Measurements from ENCODE around the gene GTF3C1. TPM values are rescaled to one million over a fixed set of nuclear protein-coding genes. Genes with fewer than 3 reads are reported as not detected.

Gene GTF3C1
- total RNA-seq, 1 donor from 2014 or later, result 125 TPM

DNA sequence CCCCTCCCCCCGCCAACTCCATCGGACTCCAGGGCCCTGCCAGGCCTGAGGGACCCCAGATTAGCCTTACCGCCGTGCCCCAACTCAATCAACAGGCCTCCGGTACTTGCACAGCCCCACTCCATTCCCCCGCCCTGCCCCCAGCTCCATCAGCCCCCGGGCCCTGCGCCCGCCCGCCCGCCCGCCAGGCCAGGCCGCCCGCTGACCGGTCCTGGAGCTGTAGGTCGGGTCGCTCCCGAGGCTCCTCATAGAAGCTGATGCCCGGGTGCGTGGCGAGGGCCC is 308 bp downstream of the GTF3C1 start:
- TF ChIP-seq, protein P1, sequence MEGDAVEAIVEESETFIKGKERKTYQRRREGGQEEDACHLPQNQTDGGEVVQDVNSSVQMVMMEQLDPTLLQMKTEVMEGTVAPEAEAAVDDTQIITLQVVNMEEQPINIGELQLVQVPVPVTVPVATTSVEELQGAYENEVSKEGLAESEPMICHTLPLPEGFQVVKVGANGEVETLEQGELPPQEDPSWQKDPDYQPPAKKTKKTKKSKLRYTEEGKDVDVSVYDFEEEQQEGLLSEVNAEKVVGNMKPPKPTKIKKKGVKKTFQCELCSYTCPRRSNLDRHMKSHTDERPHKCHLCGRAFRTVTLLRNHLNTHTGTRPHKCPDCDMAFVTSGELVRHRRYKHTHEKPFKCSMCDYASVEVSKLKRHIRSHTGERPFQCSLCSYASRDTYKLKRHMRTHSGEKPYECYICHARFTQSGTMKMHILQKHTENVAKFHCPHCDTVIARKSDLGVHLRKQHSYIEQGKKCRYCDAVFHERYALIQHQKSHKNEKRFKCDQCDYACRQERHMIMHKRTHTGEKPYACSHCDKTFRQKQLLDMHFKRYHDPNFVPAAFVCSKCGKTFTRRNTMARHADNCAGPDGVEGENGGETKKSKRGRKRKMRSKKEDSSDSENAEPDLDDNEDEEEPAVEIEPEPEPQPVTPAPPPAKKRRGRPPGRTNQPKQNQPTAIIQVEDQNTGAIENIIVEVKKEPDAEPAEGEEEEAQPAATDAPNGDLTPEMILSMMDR (conservative IDR thresholded peaks at IDR 0.05), result no peak
- H3K4me1 Mint-ChIP-seq, result peaks cover 33% of the 10 kb centered on the region
- peak overlapping the region; percentile 92 for H3K27ac Mint-ChIP-seq (ENCODE audit: unreplicated experiment)
- peaks cover 5% of the 10 kb centered on the region for H3K36me3 Mint-ChIP-seq (ENCODE audit: low read depth)
- no peak for DNase-seq (ENCODE audit: low read depth, low spot score)
- peak overlapping the region; percentile 98 for H3K4me3 Mint-ChIP-seq
- no peaks in the 10 kb centered on the region for H3K9me3 Mint-ChIP-seq
- H3K27me3 Mint-ChIP-seq (ENCODE audit: low read depth), result no peaks in the 10 kb centered on the region

DNA sequence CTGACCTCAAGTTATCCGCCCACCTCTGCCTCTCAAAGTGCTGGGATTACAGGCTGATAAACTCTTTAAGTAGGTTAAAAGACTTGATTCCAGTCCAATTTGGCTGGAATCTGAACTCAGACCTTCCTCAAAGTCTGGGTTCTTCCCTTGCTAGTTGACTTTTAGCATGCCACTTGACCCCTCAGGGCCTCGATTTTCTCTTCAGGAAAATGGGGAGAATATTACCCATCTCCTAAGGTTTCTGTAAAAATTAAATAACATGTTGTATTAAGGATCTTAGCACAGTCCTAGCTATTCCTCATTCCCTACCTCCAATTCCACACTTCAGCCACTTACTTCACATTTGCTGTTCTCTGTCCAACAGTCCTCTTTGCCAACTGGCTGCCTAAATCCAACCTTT is 1.9 kb downstream of the GTF3C1 start:
- TF ChIP-seq, protein P1 (conservative IDR thresholded peaks at IDR 0.05), result no peak
- no peaks in the 10 kb centered on the region for H3K9me3 Mint-ChIP-seq
- DNase-seq (ENCODE audit: low read depth, low spot score), result no peak
- H3K27me3 Mint-ChIP-seq (ENCODE audit: low read depth), result no peaks in the 10 kb centered on the region
- H3K27ac Mint-ChIP-seq (ENCODE audit: unreplicated experiment), result no peak overlapping the region
- peaks cover 33% of the 10 kb centered on the region for H3K4me1 Mint-ChIP-seq
- peaks cover 11% of the 10 kb centered on the region for H3K36me3 Mint-ChIP-seq (ENCODE audit: low read depth)
- no peak overlapping the region for H3K4me3 Mint-ChIP-seq

DNA sequence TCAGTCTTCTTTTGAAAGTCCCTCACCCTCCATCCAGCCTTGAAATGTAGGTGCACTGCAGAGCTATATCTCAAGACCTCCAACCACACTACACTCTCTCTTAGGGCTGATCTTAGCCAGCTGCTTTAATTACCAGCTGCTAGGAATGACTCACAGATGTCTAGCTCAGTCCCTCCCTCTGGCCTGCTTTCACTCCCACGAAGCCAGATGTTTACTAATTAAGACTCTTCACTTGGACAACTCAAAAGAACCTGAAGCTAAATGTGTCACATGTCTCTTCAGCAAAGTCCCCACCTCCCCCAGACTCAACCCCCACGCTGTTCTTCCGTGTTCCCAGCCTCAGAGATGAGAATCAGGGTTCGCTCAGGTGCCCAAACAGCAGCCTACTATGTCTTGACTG is 2.6 kb downstream of the GTF3C1 start:
- peaks cover 33% of the 10 kb centered on the region for H3K4me1 Mint-ChIP-seq
- no peaks in the 10 kb centered on the region for H3K9me3 Mint-ChIP-seq
- TF ChIP-seq, protein P1 (conservative IDR thresholded peaks at IDR 0.05), result no peak

DNA sequence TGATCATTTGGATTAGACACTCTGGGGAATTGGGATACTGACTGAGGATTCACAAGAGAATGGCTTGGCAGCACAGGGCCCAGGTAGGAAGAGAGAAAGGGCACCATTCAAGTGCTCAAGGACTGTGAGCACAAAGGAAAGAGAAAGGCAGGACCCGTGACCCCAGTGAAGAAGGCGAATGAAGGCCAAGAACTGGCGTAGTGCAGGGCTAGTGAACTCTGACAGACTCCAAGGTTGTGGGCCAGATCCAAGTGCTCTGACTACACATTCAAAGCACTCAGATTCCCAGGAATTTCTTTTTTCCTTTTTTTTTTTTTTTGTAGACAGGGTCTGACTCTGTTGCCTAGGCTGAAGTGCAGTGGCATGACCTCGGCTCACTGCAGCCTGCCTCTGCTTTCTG is 5.0 kb downstream of the GTF3C1 start:
- DNase-seq (ENCODE audit: low read depth, low spot score), result no peak
- peak overlapping the region; percentile 39 for H3K4me3 Mint-ChIP-seq
- peaks cover 30% of the 10 kb centered on the region for H3K36me3 Mint-ChIP-seq (ENCODE audit: low read depth)
- no peaks in the 10 kb centered on the region for H3K9me3 Mint-ChIP-seq
- peaks cover 19% of the 10 kb centered on the region for H3K4me1 Mint-ChIP-seq
- H3K27me3 Mint-ChIP-seq (ENCODE audit: low read depth), result no peaks in the 10 kb centered on the region
- H3K27ac Mint-ChIP-seq (ENCODE audit: unreplicated experiment), result no peak overlapping the region
- TF ChIP-seq, protein P1 (conservative IDR thresholded peaks at IDR 0.05), result no peak

More for the DNA sequence above, 2.6 kb downstream of the GTF3C1 start:
- Mint-ChIP-seq H3K27ac (ENCODE audit: unreplicated experiment) (peak overlapping the region; percentile 90), H3K4me3 (peak overlapping the region; percentile 73), H3K27me3 (ENCODE audit: low read depth) (no peaks in the 10 kb centered on the region), H3K36me3 (ENCODE audit: low read depth) (peaks cover 14% of the 10 kb centered on the region)
- no peak for DNase-seq (ENCODE audit: low read depth, low spot score)

DNA sequence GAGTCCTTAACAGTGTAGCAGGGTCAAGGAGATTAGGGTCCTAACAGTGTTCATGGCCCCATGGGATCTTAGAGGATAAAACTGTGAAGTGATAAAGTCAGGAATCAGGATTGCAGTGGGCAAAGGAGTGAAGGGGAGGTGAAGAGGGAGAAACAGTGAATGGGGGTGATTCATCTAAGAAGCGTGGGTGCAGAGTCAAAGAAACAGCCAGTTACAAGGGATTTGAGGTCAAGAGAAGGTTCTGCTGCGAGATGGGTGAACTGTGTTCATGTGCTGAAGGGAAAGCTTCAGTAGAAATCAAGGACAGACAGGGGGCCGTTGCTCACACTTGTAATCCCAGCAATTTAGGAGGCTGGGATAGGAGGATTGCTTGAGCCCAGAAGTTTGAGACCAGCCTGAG is 5.9 kb downstream of the GTF3C1 start:
- Mint-ChIP-seq H3K27ac (ENCODE audit: unreplicated experiment) (no peak overlapping the region), H3K4me1 (peaks cover 13% of the 10 kb centered on the region), H3K27me3 (ENCODE audit: low read depth) (no peaks in the 10 kb centered on the region), H3K4me3 (no peak overlapping the region), H3K9me3 (no peaks in the 10 kb centered on the region), H3K36me3 (ENCODE audit: low read depth) (peaks cover 34% of the 10 kb centered on the region)
- no peak for DNase-seq (ENCODE audit: low read depth, low spot score)
- TF ChIP-seq, protein P1 (conservative IDR thresholded peaks at IDR 0.05), result no peak

DNA sequence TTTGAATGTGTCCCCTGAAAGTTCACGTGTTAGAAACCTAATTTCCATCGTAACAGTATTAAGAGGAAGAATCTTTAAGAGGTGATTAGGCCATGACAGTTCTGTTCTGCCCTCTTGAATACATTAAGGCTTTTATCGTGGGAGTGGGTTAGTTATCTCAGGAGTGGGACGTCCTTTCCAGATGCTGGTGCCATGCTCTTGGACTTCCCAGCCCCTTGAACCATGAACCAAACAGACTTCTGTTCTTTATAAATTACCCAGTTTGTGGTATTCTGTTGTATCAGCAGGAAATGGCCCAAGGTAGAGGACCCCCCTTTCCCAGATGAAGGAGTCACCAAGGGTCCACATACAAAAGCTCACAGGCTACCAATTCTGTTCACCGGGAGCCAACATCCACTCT is 10.1 kb downstream of the GTF3C1 start:
- peaks cover 49% of the 10 kb centered on the region for H3K36me3 Mint-ChIP-seq (ENCODE audit: low read depth)
- no peak overlapping the region for H3K4me3 Mint-ChIP-seq
- no peaks in the 10 kb centered on the region for H3K27me3 Mint-ChIP-seq (ENCODE audit: low read depth)
- H3K4me1 Mint-ChIP-seq, result no peaks in the 10 kb centered on the region
- no peak overlapping the region for H3K27ac Mint-ChIP-seq (ENCODE audit: unreplicated experiment)
- TF ChIP-seq, protein P1 (conservative IDR thresholded peaks at IDR 0.05), result no peak
- no peak for DNase-seq (ENCODE audit: low read depth, low spot score)
- no peaks in the 10 kb centered on the region for H3K9me3 Mint-ChIP-seq
